HuH-7 (cell line): ENCODE data around the gene PRSS53.

ENCODE experiments used
- DNase-seq: peaks from one replicate; pipeline ENCODE4 v3.0.0; 2011; ENCODE audit warnings: low spot score

Gene PRSS53

GRCh38 chr16:31077592-31078396 is 10.9 kb downstream of the PRSS53 start:
- no peak for DNase-seq

- no peak for DNase-seq
Observed at GRCh38 chr16:31077024-31077423, 11.7 kb downstream of the PRSS53 start.

- no peak for DNase-seq
Observed at GRCh38 chr16:31076319-31076718, 12.4 kb downstream of the PRSS53 start.

- no peak for DNase-seq
Observed at GRCh38 chr16:31074814-31075183, 13.9 kb downstream of the PRSS53 start.

- DNase-seq, result peak; percentile 98
Observed at GRCh38 chr16:31073970-31074813, 14.6 kb downstream of the PRSS53 start, which contains the start of the genes ZNF646 and ZNF668. Gene ZNF646, plus strand, starts transcription at chr16:31074422. Its CDS starts 1,903 bp downstream, at chr16:31076325. Gene ZNF668, minus strand, starts transcription at chr16:31074240. Its CDS starts 9,781 bp downstream, at chr16:31064459.

- DNase-seq, result peak; percentile 93
Observed at GRCh38 chr16:31073142-31073969, 15.4 kb downstream of the PRSS53 start.

- DNase-seq, result peak; percentile 49
Observed at GRCh38 chr16:31072540-31073141, 16.1 kb downstream of the PRSS53 start.

GRCh38 chr16:31071861-31072260 is 16.9 kb downstream of the PRSS53 start:
- no peak for DNase-seq

- no peak for DNase-seq
Observed at GRCh38 chr16:31067342-31067741, 21.4 kb downstream of the PRSS53 start.

- DNase-seq, result no peak
Observed at GRCh38 chr16:31064882-31065461, 23.8 kb downstream of the PRSS53 start.

GRCh38 chr16:31063843-31064611 is 24.7 kb downstream of the PRSS53 start:
- DNase-seq, result no peak

- no peak for DNase-seq
Observed at GRCh38 chr16:31063495-31063842, 25.3 kb downstream of the PRSS53 start.

GRCh38 chr16:31061813-31062440 is 26.8 kb downstream of the PRSS53 start:
- DNase-seq, result no peak

- no peak for DNase-seq
Observed at GRCh38 chr16:31061126-31061812, 27.5 kb downstream of the PRSS53 start.

GRCh38 chr16:31055613-31056012 is 33.1 kb downstream of the PRSS53 start:
- DNase-seq, result no peak

- no peak for DNase-seq
Observed at GRCh38 chr16:31052114-31052513, 36.6 kb downstream of the PRSS53 start.

- no peak for DNase-seq
Observed at GRCh38 chr16:31050280-31051030, 38.3 kb downstream of the PRSS53 start.

- no peak for DNase-seq
Observed at GRCh38 chr16:31043898-31044481, 44.8 kb downstream of the PRSS53 start.
